ENCODE data around the gene RIMS1. TPM values are rescaled to one million over a fixed set of nuclear protein-coding genes. Genes with fewer than 3 reads are reported as not detected.
"Not testable (repeated sequence)": the region's sequence is repeated elsewhere in the genome, so short reads cannot be mapped to it uniquely, and the experiment has no call there.

RIMS1 gene
- total RNA-seq, 1 experiment from 2014 or later, result 0.57 TPM

- Mint-ChIP-seq H3K4me1 (ENCODE audit: low read depth, unreplicated experiment) (no peaks in the 10 kb centered on the region), H3K4me3 (ENCODE audit: low read depth, unreplicated experiment) (no peak overlapping the region), H3K36me3 (ENCODE audit: insufficient read depth, unreplicated experiment) (no peaks in the 10 kb centered on the region), H3K9me3 (ENCODE audit: low read depth, unreplicated experiment) (no peaks in the 10 kb centered on the region), H3K27me3 (ENCODE audit: unreplicated experiment) (no peaks in the 10 kb centered on the region), H3K27ac (ENCODE audit: unreplicated experiment) (no peak overlapping the region)
- no peak for TF ChIP-seq CTCF (IDR thresholded peaks at IDR 0.05; ENCODE audit: unreplicated experiment)
- no TSS peak for BruUV-seq (replicated peaks)
- no peak for DNase-seq
- intact Hi-C loops (cut with micrococcal nuclease; ENCODE audit: unreplicated experiment), result no loop called here
- CTCF ChIA-PET, result no interaction called here
Measured at GRCh38 chr6:72328775-72329174, 442.4 kb downstream of the RIMS1 start.

DNA sequence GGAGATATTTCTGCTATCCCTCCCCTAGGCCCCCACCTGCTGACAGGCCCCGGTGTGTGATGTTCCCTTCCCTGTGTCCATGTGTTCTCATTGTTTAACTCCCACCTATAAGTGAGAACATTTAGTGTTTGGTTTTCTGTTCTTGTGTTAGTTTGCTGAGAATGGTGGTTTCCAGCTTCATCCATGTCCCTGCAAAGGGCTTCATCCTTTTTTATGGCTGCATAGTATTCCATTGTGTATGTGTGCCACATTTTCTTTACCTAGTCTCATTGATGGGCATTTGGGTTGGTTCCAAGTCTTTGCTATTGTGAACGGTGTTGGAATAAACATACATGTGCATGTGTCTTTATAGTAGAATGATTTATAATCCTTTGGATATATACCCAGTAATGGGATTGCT, 448.9 kb downstream of the RIMS1 start:
- H3K4me3 Mint-ChIP-seq (ENCODE audit: low read depth, unreplicated experiment); H3K36me3 Mint-ChIP-seq (ENCODE audit: insufficient read depth, unreplicated experiment); DNase-seq; H3K9me3 Mint-ChIP-seq (ENCODE audit: low read depth, unreplicated experiment); BruUV-seq (replicated peaks); H3K4me1 Mint-ChIP-seq (ENCODE audit: low read depth, unreplicated experiment); intact Hi-C loops (cut with micrococcal nuclease; ENCODE audit: unreplicated experiment); H3K27me3 Mint-ChIP-seq (ENCODE audit: unreplicated experiment); CTCF ChIA-PET; H3K27ac Mint-ChIP-seq (ENCODE audit: unreplicated experiment): not testable (repeated sequence)

- H3K9me3 Mint-ChIP-seq (ENCODE audit: low read depth, unreplicated experiment), result no peaks in the 10 kb centered on the region
- CTCF ChIA-PET, result interaction anchor here (0.8 to 1.0 kb wide), 2 partner anchors 15 to 63 kb away, joined by 3 to 4 read pairs; no protein-coding TSS in a partner anchor
- H3K27ac Mint-ChIP-seq (ENCODE audit: unreplicated experiment), result no peak overlapping the region
- no peak for DNase-seq
- TF ChIP-seq CTCF (IDR thresholded peaks at IDR 0.05; ENCODE audit: unreplicated experiment), result no peak
- no peak overlapping the region for H3K4me3 Mint-ChIP-seq (ENCODE audit: low read depth, unreplicated experiment)
- H3K36me3 Mint-ChIP-seq (ENCODE audit: insufficient read depth, unreplicated experiment), result no peaks in the 10 kb centered on the region
- intact Hi-C loops (cut with micrococcal nuclease; ENCODE audit: unreplicated experiment), result no loop called here
- no peaks in the 10 kb centered on the region for H3K4me1 Mint-ChIP-seq (ENCODE audit: low read depth, unreplicated experiment)
- BruUV-seq (replicated peaks), result no TSS peak
- H3K27me3 Mint-ChIP-seq (ENCODE audit: unreplicated experiment), result no peaks in the 10 kb centered on the region
Measured at GRCh38 chr6:72348926-72349325, 462.6 kb downstream of the RIMS1 start.

- H3K9me3 Mint-ChIP-seq (ENCODE audit: low read depth, unreplicated experiment), result no peaks in the 10 kb centered on the region
- H3K27ac Mint-ChIP-seq (ENCODE audit: unreplicated experiment), result no peak overlapping the region
- no TSS peak for BruUV-seq (replicated peaks)
- DNase-seq, result no peak
- intact Hi-C loops (cut with micrococcal nuclease; ENCODE audit: unreplicated experiment), result no loop called here
- no peak overlapping the region for H3K4me3 Mint-ChIP-seq (ENCODE audit: low read depth, unreplicated experiment)
- H3K27me3 Mint-ChIP-seq (ENCODE audit: unreplicated experiment), result no peaks in the 10 kb centered on the region
- no peak for TF ChIP-seq CTCF (IDR thresholded peaks at IDR 0.05; ENCODE audit: unreplicated experiment)
- CTCF ChIA-PET, result no interaction called here
- no peaks in the 10 kb centered on the region for H3K4me1 Mint-ChIP-seq (ENCODE audit: low read depth, unreplicated experiment)
- H3K36me3 Mint-ChIP-seq (ENCODE audit: insufficient read depth, unreplicated experiment), result no peaks in the 10 kb centered on the region
Measured at GRCh38 chr6:72350296-72350881, 464.0 kb downstream of the RIMS1 start.
